Glutamatergic neuron (in vitro differentiated cells): ENCODE measurements around the gene TMEM125. TPM values are rescaled to one million over a fixed set of nuclear protein-coding genes. Genes with fewer than 3 reads are reported as not detected.

Experiments used
- DNase-seq: peaks from one replicate; pipeline ENCODE4 v3.0.0; 2022
- H3K27ac Mint-ChIP-seq: one replicate; pipeline ENCODE4 v1.8.0; 2020; ENCODE audit warnings: mild to moderate bottlenecking, mixed read lengths, inconsistent platforms; ENCODE audit not compliant: unreplicated experiment
- H3K27me3 Mint-ChIP-seq: one replicate; pipeline ENCODE4 v1.8.0; 2020; ENCODE audit warnings: mild to moderate bottlenecking, moderate library complexity, mixed read lengths, inconsistent platforms; ENCODE audit not compliant: unreplicated experiment
- H3K36me3 Mint-ChIP-seq: one replicate; pipeline ENCODE4 v1.8.0; 2020; ENCODE audit warnings: mild to moderate bottlenecking, mixed read lengths, inconsistent platforms; ENCODE audit not compliant: unreplicated experiment
- H3K4me1 Mint-ChIP-seq: one replicate; pipeline ENCODE4 v1.8.0; 2020; ENCODE audit warnings: mild to moderate bottlenecking, low read depth, mixed read lengths, inconsistent platforms; ENCODE audit not compliant: unreplicated experiment
- H3K4me3 Mint-ChIP-seq: one replicate; pipeline ENCODE4 v1.8.0; 2020; ENCODE audit warnings: mild to moderate bottlenecking, mixed read lengths, inconsistent platforms; ENCODE audit not compliant: unreplicated experiment
- H3K9me3 Mint-ChIP-seq: one replicate; pipeline ENCODE4 v1.8.0; 2020; ENCODE audit warnings: mild to moderate bottlenecking, moderate library complexity, mixed read lengths, inconsistent platforms; ENCODE audit not compliant: unreplicated experiment
- CTCF ChIP-seq: fragments of 200-600 bp; sonication (generic); IDR thresholded peaks from one replicate; pipeline ENCODE4 v1.5.0; 2021; ENCODE audit not compliant: partially characterized antibody, unreplicated experiment
- total RNA-seq: library from RNA; stranded (reverse); fragmentation: NEBNext Ultra II Directional; extraction: Animal tissue kit (Norgen Biotek cat#: 25700); gene quantifications from one replicate; pipeline ENCODE4 v1.2.1, GENCODE V29; 2021; ENCODE audit not compliant: unreplicated experiment

TMEM125 gene
- total RNA-seq, 1 donor from 2014 or later, result not detected

GRCh38 chr1:43285269-43285990 lies 15.6 kb downstream of the TMEM125 start, which contains the start of gene C1orf210:
TSS of gene C1orf210 (minus strand) at chr1:43285581. CDS start at chr1:43283270, 2,311 bp downstream.
- H3K4me3 Mint-ChIP-seq, result peak within 1 kb of the TSS; percentile 28
- H3K27ac Mint-ChIP-seq, result peak within 1 kb of the TSS; percentile 22
- no peak for DNase-seq
- no peaks in the 10 kb centered on the region for H3K9me3 Mint-ChIP-seq
- H3K36me3 Mint-ChIP-seq, result no peaks in the 10 kb centered on the region
- H3K27me3 Mint-ChIP-seq, result peaks cover 12% of the 10 kb centered on the region
- no peak for TF ChIP-seq CTCF
- peaks cover 7% of the 10 kb centered on the region for H3K4me1 Mint-ChIP-seq

- H3K27me3 Mint-ChIP-seq, result peaks cover 9% of the 10 kb centered on the region
- no peaks in the 10 kb centered on the region for H3K36me3 Mint-ChIP-seq
- no peak for TF ChIP-seq CTCF
- H3K27ac Mint-ChIP-seq, result peak overlapping the region; percentile 22
- H3K9me3 Mint-ChIP-seq, result no peaks in the 10 kb centered on the region
- peak overlapping the region; percentile 28 for H3K4me3 Mint-ChIP-seq
- DNase-seq, result no peak
- H3K4me1 Mint-ChIP-seq, result peaks cover 7% of the 10 kb centered on the region
These were observed 16.3 kb downstream of the TMEM125 start for GRCh38 chr1:43286115-43286514.

GRCh38 chr1:43286533-43286932 lies 16.8 kb downstream of the TMEM125 start:
- H3K27ac Mint-ChIP-seq, result no peak overlapping the region
- peaks cover 9% of the 10 kb centered on the region for H3K27me3 Mint-ChIP-seq
- TF ChIP-seq CTCF, result no peak
- DNase-seq, result no peak
- no peaks in the 10 kb centered on the region for H3K36me3 Mint-ChIP-seq
- H3K4me3 Mint-ChIP-seq, result no peak overlapping the region
- peaks cover 7% of the 10 kb centered on the region for H3K4me1 Mint-ChIP-seq
- H3K9me3 Mint-ChIP-seq, result no peaks in the 10 kb centered on the region

GRCh38 chr1:43288058-43288784 lies 18.4 kb downstream of the TMEM125 start:
- H3K27ac Mint-ChIP-seq, result no peak overlapping the region
- no peaks in the 10 kb centered on the region for H3K36me3 Mint-ChIP-seq

More at GRCh38 chr1:43288058-43288784, 18.4 kb downstream of the TMEM125 start:
- peaks cover 18% of the 10 kb centered on the region for H3K4me1 Mint-ChIP-seq
- DNase-seq, result no peak
- H3K4me3 Mint-ChIP-seq, result peak overlapping the region; percentile 31
- peaks cover 11% of the 10 kb centered on the region for H3K27me3 Mint-ChIP-seq
- H3K9me3 Mint-ChIP-seq, result no peaks in the 10 kb centered on the region
- no peak for TF ChIP-seq CTCF
